Hematopoietic multipotent progenitor cell treated with erythropoietin and hydrocortisone succinate and interleukin-3 and kit ligand, for 8 days (in vitro differentiated cells): Measurements from ENCODE around the gene PDLIM7.

Experiments used
- DNase-seq: peaks from one replicate; pipeline ENCODE4 v3.0.0-alpha.2; 2015

The PDLIM7 gene

DNA sequence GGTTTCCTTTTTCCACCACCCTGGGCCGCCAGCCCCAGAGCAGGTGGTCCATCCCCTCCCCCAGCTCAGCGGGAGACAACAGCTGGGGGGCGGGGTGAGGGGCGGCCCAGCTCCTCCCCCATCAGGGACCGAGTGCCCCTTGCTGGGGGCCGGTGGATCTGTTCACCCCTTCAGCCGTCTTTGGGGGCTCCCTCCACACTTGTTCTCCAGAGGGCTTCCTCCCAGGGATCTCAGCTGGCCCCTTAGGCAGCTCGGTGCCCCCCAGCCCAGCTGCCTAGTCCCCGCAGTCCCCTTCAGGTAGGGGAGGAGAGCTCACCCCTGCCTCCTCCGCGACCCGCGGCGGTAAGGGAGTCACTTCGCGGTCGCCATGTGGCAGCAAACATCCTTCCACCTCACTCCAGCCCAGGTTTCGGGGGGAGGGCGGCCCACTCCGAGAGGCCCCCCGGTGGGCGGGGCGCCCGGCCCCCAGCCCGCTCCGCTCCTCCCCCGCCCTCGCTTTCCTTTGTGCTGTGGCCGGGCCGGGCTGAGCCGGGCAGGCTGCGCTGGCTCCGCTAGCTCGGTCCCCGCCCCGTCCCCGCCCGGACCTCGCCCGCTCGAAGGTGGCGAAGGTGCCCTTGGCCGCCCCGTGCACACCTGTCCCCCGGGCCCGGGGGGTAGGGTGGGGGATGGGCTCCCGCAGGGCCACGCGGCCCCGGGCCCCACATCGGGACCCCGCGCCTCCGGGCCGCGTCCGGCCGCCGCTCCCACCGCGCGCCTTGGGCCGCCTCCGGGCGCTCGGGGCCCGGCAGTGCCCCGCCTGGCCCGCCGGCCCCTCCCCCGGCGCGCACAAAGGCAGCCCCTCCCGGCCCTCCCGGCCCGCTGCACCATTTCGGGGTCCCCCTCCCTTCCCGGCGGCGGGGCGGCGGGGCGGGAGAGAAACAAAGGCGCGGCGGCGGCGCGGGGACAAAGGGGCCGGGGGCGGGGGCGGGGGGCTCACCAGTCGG, 24.7 kb downstream of the PDLIM7 start:
- DNase-seq: no peak

DNA sequence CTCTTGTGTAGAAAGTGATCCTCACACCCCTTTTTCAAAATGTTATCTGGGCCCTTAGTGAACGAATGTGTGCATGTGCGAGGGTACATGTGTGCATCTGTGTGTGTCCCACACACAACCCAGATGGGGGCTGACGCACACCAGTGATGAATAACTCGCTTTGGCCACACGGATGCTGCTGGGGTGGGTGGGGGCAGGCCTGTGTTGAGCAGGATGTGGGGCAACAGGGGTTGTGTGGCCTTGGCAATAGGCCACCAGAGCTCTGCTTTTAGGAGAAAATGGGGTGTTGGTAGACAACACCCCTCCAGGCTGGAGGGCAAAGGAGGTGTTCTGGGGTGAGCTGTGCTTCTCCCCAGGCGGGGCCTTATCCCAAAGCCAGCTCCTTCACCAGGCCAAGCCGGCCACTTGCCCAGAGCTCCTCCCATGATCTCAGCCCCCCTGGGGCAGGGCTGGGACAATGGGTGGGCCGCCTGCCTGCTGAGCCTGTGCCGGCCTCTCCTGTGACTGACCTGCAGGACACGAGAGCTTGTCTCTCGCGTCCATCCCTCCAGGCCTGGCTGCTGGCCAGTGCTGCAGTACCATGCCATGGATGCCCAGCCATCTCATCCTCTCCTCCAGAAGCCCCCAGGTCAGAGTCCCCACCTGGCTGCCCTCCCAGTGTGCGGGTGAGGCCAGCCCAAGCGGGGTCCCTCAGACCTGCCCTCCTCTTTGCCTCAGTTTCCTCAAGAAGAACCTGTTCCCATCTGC, 25.6 kb downstream of the PDLIM7 start:
- DNase-seq: no peak

GRCh38 chr5:177470759-177471536, 26.5 kb downstream of the PDLIM7 start:
- DNase-seq: no peak

GRCh38 chr5:177469750-177470525, 27.5 kb downstream of the PDLIM7 start:
- DNase-seq: no peak

DNA sequence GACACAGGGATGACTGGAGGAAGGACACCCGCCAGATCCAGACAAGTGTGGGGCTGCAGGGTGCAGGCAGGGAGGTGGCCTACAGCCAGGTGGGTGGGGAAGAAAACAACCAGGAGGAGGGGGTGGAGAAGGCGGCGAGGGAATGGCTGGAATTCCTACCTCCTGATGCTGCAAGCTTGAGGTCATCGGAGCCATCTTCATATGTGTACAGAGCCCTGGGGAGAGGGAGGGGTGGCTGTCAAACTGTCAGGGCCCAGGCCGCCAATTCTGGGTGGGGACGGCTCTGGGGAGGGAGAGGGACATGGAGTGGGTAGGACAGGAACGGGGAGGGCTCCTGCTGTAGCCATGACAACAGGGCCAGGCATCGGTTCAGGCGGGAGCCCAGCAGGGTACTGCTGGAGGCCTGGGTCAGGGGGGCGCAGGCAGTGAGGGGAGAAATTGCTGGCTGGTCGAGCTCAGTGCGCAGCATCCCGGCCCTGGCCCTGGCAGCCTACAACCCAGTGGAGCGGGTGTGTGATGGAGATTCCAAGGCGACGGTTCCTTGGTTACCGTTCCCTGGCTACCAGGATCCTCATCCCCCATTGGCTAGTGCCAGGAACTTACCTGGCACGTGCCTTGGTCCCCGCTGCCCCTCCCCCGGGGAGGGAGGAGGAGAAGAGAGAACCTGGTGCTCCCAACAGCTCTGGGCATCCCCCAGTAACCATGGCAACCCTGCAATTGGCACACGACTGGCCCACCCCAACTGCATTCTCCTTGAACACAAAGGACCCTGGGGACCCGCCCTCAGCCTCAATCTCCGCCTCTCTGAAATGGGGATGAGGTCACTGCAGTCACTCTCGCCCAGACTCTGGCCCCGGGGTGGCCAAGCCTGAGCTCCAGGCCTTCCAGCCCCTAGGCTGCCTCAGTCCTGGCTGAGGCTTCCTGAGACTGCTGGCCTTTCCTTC, 28.4 kb downstream of the PDLIM7 start:
- DNase-seq: no peak

DNA sequence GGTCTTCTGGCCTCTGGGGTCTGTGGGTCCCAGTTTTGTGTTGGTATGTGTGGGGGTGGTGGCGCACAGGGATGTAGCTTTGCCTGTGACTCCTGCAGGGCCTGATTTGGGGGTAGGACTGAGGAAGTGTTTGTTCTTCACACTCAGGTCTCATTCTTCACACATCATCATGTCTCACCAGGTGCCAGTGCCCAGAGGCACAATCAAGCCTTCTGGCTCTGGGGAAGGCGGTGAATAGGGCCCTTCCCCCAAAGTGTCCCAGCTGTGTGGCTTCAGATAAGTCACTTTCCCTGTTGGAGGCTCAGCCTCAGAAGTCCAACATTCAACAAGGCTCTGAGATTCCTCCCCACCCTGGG, 29.1 kb downstream of the PDLIM7 start:
- no peak for DNase-seq

DNA sequence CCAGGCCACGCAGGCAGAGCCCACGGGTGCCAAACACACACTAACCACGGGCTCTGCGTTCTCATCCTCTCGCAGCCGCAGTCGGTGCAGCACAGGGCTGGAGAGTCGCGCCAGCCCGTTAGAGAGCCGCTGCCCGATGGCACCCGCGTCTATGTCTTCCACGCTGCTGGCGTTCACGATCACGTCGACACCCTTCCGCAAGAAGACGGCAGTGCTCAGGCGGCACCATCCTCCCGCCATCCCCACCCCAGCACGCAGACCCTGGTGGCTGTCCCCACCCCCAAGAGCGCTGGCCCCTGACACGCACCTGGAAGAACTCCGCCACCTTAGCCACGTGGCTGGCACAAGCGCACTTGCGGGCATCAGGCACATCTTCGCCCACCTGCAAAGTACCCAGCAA, 30.0 kb downstream of the PDLIM7 start:
- no peak for DNase-seq

- DNase-seq: no peak
Observed at GRCh38 chr5:177466861-177467260, 30.5 kb downstream of the PDLIM7 start.

- no peak for DNase-seq
Observed at GRCh38 chr5:177465044-177465443, 32.4 kb downstream of the PDLIM7 start.

- DNase-seq: no peak
Observed at GRCh38 chr5:177462021-177462670, 35.3 kb downstream of the PDLIM7 start.

DNA sequence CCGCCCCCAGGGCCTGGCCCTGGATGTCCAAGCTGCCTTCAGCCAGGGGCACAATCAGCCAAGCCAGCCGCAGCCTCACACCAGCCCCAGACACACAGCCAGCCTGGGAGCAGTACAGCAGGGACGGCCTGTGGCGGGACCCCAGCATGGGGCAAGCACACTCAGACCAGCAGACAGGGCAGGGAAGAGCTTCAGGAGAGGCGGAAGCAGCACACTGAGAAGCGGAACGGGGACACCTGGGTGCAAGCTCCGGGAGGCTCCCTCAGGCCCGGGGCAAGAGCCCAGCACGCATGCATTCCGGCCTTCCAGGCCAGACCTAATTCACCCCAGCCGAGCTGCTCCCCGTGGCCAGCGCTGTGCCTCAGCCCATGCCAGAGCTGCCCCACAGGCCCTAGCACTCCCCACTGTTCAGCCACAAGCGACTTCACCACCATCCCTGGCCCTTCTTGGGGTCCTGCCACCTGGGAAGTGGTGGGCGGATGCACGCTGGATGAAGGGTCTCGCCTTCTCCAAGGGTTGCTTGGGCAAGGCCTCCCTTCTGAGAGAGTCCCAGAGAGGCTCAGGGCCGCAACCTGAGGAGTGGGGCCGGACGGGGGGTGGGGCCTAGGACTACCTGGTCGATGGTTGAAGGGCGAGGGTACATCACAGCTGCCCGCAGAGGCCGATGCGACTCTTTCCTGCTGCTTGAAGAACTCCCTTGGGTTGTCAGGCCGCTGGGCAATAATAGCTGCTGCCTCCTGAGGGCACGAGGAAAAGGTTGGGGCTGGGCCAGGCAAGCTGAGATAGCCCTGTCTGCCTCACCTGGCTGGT, 37.4 kb downstream of the PDLIM7 start:
- no peak for DNase-seq

GRCh38 chr5:177459357-177459756, 38.0 kb downstream of the PDLIM7 start:
- no peak for DNase-seq

- no peak for DNase-seq
Observed at GRCh38 chr5:177458912-177459350, 38.5 kb downstream of the PDLIM7 start.

- DNase-seq: no peak
Observed at GRCh38 chr5:177457852-177458681, 39.3 kb downstream of the PDLIM7 start.

- peak; percentile 97 for DNase-seq
Observed at GRCh38 chr5:177456976-177457851, 40.2 kb downstream of the PDLIM7 start.

DNA sequence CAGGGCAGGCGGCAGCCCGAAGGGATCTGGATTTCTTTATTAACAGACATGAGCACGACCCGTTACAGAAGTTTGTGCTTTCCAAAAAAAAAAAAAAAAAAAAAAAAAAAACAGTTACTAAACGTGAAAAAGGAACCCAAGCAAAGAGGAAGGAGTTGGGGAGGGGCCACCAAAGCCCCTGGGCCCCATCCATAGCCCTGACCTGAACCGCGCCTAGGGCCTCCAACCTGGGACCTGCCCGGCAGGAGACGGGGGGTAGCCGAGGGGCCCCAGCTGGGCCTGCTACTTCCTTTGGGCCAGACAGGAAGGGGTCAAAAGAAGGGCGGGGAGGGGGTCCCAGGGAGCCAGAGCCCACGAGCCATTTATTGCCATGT, 40.8 kb downstream of the PDLIM7 start:
- no peak for DNase-seq

- DNase-seq: peak; percentile 89
Observed at GRCh38 chr5:177455661-177456590, 41.5 kb downstream of the PDLIM7 start.
